GM21360 (cell line): ENCODE data around the gene SLC44A5.
"Not testable (repeated sequence)": the region's sequence is repeated elsewhere in the genome, so short reads cannot be mapped to it uniquely, and the experiment has no call there.

ENCODE experiments used
- ATAC-seq: cut with Tn5 transposase; IDR thresholded peaks from one replicate; pipeline ENCODE4 v1.9.1; 2021; ENCODE audit warnings: mild to moderate bottlenecking, moderate library complexity; ENCODE audit not compliant: unreplicated experiment

SLC44A5 gene

DNA sequence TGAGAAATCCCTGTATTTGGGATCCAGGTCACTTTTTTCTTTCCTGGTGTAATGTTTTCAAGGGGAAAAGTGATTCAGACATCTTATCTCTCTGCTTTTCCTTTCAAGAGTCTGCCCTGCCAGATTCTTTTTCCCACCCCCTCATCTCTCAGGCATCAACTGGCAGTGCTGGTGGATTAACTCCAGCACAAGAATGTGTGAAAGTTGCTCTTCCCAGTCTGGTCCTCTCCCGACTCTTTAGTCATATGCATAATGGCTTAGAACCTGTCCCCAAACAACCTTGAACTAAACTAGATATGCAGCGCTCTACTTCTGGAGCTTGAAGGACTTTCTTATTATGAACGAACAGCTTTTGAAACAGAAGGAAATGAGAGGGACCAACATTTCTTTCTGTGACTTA lies 88.5 kb downstream of the SLC44A5 start:
- no peak for ATAC-seq

DNA sequence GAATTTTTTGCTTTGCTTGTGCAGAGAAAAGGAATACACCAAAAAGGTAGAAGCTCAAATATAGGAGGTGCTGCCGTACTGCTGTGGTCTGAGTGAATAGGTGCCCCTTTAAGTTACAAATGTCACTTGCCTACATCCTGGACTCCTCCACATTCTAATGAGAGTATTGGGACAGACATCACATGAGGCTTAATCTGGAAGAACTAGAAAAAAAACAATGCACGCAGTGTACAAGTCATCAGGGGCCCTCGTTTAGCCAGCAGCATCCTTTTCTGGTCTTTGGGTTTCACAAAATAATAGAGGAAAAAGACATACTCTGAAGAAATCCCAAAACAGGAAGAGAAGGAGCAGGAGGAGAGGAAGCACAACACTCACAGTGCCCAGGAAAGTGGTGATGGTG lies 89.3 kb downstream of the SLC44A5 start:
- ATAC-seq: no peak

- ATAC-seq: no peak
Measured at GRCh38 chr1:75520862-75521475, 89.9 kb downstream of the SLC44A5 start.

GRCh38 chr1:75519651-75520427 lies 91.1 kb downstream of the SLC44A5 start:
- no peak for ATAC-seq

- ATAC-seq: no peak
Measured at GRCh38 chr1:75518686-75519085, 92.2 kb downstream of the SLC44A5 start.

DNA sequence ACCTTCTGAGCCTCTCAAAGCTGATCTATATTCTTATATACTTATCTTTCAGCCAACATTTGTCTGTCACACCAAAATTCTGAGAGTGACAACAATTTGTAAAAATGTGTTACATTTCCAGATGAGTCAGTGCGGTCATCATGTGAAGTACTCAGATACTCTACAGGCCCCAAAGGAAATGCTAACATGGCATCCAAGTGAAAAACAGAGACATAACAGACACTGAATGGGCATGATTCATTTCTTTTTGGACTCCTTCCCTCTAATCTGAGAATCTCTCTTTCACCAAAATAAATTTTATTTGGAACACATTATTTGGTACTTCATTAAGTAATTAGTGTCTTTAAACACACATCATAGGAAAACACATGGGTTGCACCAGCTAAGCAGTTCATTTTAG lies 96.6 kb downstream of the SLC44A5 start:
- no peak for ATAC-seq

DNA sequence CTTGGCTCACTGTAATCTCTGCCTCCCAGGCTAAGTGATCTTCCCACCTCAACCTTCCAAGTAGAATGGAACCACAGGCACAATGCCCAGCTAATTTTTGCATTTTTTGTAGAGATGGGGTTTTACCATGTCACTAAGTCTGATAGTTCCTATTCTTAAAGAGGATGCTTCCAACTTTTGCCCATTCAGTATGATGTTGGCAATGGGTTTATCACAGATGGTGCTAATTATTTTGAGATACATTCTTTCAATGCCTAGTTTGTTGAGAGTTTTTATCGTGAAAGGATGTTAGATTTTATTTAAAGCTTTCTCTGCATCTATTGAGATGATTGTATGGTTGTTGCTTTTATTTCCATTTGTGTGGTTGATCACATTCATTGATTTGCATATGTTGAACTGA lies 103.9 kb downstream of the SLC44A5 start:
- no peak for ATAC-seq

DNA sequence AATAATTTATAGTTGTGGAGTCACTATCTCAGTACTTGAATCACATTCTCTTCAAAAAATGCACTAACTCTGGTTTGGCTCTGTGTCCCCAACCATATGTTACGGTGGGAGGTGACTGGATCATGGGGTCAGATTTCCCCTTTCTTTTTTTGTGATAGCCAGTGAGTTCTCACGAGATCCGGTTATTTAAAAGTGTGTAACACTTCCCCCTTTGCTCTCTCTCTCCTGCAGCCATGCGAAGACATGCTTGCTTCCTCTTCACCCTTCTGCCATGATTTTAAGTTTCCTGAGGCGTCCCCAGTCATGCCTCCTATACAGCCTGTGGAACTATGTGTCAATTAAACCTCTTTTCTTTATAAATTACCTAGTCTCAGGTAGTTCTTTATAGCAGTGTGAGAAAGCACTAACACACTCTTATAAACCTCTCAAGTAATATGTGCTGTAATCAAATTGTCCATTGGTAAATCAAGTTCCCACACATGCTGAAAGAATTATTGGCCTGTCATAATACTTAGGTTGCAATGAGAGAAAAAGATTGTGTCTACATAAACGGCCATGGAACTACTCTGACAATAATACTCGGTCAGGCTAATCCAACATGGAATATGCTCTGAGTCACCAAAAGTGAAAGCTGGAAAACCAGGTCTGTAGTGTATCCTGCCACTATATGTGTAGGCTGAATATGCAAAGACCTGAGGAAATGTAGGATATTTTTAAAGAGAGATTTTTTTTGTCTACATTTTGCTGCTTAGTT lies 107.5 kb downstream of the SLC44A5 start:
- no peak for ATAC-seq

GRCh38 chr1:75502776-75503175 lies 108.1 kb downstream of the SLC44A5 start:
- no peak for ATAC-seq

GRCh38 chr1:75501577-75502295 lies 109.2 kb downstream of the SLC44A5 start:
- ATAC-seq: no peak

- no peak for ATAC-seq
Measured at GRCh38 chr1:75492011-75492410, 118.9 kb downstream of the SLC44A5 start.

GRCh38 chr1:75487399-75487798 lies 123.5 kb downstream of the SLC44A5 start:
- ATAC-seq: no peak

- ATAC-seq: no peak
Measured at GRCh38 chr1:75484789-75485188, 126.1 kb downstream of the SLC44A5 start.

DNA sequence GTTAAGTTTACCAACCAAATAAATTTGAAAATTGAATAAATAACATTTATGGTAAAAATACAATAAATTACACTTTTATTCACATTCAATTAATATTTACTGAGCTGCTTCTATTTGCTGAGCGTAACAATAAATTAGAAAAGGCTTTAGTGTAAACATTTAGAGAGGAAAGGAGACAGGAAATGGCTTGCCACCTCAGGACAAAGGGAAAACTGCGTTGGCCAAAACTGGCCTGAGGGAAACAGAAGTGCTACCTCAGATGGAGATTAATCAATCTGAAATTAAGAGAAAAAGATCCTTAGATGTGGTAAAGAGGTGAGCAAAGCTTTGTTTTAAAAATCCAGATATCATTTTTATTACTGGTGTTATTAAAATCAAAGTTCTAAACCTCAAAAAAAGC lies 128.0 kb downstream of the SLC44A5 start:
- ATAC-seq: no peak

DNA sequence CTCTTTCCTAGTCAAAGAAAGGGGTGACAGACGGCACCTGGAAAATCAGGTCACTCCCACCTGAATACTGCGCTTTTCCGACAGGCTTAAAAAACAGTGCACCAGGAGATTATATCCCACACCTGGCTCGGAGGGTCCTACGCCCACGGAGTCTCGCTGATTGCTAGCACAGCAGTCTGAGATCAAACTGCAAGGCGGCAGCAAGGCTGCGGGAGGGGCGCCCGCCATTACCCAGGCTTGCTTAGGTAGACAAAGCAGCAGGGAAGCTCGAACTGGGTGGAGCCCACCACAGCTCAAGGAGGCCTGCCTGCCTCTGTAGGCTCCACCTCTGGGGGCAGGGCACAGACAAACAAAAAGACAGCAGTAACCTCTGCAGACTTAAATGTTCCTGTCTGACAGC lies 134.4 kb downstream of the SLC44A5 start:
- ATAC-seq: not testable (repeated sequence)

DNA sequence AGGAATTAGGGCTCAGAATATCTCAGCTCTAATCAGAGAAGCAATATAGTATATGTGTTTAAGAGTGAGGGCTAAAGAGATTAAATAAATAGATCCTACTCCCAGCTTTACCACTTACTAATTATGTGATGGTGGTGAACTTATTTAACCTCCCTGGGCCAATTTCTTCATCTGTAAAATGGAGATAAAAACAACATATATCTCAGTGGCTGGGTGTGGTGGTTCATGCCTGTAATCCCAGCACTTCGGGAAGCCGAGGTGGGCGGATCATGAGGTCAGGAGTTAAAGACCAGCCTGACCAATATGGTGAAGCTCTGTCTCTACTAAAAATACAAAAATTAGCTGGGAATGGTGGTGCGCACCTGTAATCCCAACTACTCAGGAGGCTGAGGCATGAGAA lies 135.2 kb downstream of the SLC44A5 start:
- no peak for ATAC-seq

- no peak for ATAC-seq
Measured at GRCh38 chr1:75472971-75473603, 137.8 kb downstream of the SLC44A5 start.

DNA sequence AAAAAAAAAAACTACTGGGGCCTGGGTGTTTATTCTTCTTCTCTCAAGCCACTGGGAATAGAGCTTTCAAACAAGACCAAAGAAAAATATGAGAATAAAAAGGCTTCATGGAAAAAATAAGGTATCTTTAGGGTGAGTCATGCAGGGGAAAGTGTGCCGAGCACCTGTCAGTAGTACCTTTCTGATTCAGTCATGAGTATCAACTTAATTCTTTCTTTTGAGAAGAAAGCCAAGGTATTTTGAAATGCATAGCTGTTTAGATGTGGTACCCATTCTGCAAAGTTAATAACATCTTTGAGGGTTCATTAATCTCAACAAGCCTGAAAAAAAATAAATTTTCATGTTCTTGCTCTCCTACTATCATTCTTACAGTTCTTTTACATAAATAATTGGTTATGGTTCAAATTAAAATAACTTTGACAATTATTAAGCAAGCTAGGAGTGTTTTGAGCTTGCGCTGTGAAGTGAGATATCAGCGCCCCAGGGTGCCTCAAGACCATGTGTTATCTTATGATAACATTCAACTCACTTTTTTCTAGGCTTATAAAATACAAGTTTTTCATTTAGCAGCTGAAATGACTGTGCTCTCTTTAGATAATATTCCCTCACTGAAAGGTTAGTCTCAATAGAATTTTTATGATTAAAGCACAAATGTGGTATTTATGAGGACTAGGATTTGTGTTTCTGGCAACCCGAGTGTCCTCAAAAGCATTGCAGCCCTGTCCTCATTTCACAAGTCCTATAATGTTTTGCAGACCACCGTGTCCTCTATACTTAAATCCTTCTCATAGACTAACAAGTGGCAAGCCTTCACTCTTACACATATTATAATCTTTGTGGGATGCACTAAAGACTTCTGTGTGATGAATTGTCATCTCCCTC lies 138.6 kb downstream of the SLC44A5 start:
- no peak for ATAC-seq

- ATAC-seq: no peak
Measured at GRCh38 chr1:75471252-75471651, 139.7 kb downstream of the SLC44A5 start.

DNA sequence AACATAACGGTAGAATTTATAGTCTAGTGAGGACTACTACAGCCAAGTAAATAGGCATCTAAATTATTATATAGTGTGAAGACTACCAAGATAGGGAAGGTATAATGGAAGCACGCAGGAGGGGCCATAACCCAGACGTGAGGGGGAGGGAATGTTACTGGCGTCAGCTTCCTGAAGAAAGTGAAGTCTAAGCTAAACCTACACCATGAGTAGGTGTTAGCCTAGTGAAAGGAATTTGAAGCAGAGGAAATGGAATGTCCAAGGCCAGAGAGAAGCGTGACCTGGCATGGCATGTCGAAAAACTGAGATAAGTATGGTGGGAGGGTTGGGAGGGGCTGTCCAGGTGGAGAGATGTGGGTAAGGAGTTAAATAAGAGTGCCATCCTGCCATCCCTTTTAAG lies 140.5 kb downstream of the SLC44A5 start:
- ATAC-seq: no peak
